Adrenal gland (tissue), 5 donors: ENCODE data around the gene SLC44A5.

Experiments
- CTCF ChIP-seq, 6 experiments: fragments of 450-650 bp in 4 of 6; fragments of 200-600 bp in 2 of 6; sonication (generic) in 1 of 6; IDR thresholded peaks; 1 replicate in 5 of 6; 2 replicates in 1 of 6; pipeline versions ENCODE4 v1.5.1 to v1.8.0; 2016 to 2021; ENCODE audit warnings: antibody characterized with exemption in 6 of 6, mild to moderate bottlenecking in 2 of 6, moderate library complexity in 1 of 6
- POLR2A ChIP-seq, 2 donors: fragments of 450-650 bp; IDR thresholded peaks; one replicate each; pipeline ENCODE4 v1.6.1; 2017; ENCODE audit warnings: antibody characterized with exemption in 2 of 2, mild to moderate bottlenecking in 2 of 2, moderate library complexity in 1 of 2
- donor health status: DM: no; HTN: no; CAD: no.

- no peak for TF ChIP-seq CTCF (IDR thresholded peaks at IDR 0.05)
- TF ChIP-seq POLR2A (IDR thresholded peaks at IDR 0.05): no peak
These were observed 280.3 kb downstream of the SLC44A5 start for GRCh38 chr1:75330624-75331023.
